Measurements from ENCODE around the gene PSMD13.

The PSMD13 gene

DNA sequence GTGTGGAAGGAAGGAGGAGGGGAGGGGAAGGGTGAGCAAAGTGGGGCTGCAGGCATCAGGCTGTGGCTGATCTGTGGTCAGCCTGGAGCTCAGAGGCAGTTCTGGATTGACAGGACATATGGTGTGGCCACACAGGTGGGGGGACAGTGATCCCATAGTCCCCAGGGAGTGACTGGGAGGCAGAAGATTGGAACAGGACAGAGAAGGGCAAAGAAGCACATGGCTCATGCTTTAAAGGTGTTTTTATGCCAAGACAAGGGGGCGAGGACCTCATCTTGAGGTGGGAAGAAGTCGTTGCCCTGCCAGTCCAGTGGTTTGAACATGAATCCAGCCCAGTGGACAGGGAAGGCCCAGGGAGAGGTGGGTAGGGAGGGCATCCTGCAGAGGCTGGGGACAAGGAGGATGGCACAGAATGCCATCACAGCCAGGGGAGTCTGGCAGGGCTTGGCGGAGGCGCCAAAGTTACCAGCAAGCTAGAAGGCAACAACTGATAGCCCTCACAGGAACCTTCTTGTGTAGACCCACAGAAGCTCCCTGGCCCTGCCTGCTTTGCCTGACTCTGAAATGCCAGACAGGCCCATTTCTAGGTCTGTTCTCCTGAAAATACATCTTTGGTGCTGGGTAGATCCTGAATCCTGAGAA, 32.7 kb upstream of the PSMD13 start:
- no peak overlapping the region for H2AFZ ChIP-seq (ENCODE audit: low read depth, low read length, severe bottlenecking)
- no peaks in the 10 kb centered on the region for H3K36me3 ChIP-seq (ENCODE audit: low read length)
- peaks cover 15% of the 10 kb centered on the region for H3K79me2 ChIP-seq (ENCODE audit: insufficient read depth, low read length)
- H3K27ac ChIP-seq (ENCODE audit: low read depth, low read length): no peak overlapping the region
- H3F3A ChIP-seq (ENCODE audit: insufficient read depth): peaks cover 9% of the 10 kb centered on the region
- no peaks in the 10 kb centered on the region for H3K9me3 ChIP-seq (ENCODE audit: insufficient read depth, low read length)
- H4K20me1 ChIP-seq (ENCODE audit: low read depth, low read length): no peaks in the 10 kb centered on the region
- no peak for TF ChIP-seq EZH2phosphoT487 (conservative IDR thresholded peaks at IDR 0.05; ENCODE audit: low read length)
- H3K9ac ChIP-seq (ENCODE audit: low read length): no peak overlapping the region
- no peak overlapping the region for H3K4me2 ChIP-seq (ENCODE audit: low read depth, low read length, poor library complexity, severe bottlenecking)
- no peaks in the 10 kb centered on the region for H3K9me2 ChIP-seq (replicated peaks; ENCODE audit: insufficient read depth, low read length)
- no peaks in the 10 kb centered on the region for H3K27me3 ChIP-seq (ENCODE audit: low read length)
- H3K4me3 ChIP-seq (ENCODE audit: insufficient read depth, low read length, poor library complexity, severe bottlenecking): no peak overlapping the region

DNA sequence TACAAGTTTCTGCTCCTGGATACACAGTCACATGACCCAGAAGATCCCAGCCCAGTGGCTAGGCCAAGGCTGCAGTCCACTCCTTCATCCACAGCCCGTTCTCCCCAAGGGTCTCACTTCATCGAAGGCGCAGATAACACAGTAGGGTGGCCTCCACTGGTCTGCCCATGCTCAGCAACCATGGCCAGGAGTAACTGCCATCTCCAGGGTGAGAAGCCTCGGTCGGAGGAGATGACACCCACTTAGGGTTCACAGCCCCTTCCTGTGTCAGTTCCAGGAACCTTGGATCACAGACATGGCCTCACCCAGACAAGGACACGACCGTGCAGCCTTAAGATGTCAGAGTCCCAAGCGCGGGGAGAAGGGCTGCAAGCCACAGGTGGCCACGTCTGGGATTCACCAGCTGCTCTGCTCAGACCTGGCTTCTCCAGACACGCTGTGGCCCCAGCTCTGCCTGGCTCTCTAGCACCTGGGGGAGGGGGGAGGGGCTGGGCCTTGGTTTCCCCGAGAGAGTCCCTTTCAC, 32.1 kb upstream of the PSMD13 start:
- Histone ChIP-seq H3K36me3 (ENCODE audit: low read length) (no peaks in the 10 kb centered on the region), H3K4me3 (ENCODE audit: insufficient read depth, low read length, poor library complexity, severe bottlenecking) (no peak overlapping the region), H2AFZ (ENCODE audit: low read depth, low read length, severe bottlenecking) (no peak overlapping the region), H3K79me2 (ENCODE audit: insufficient read depth, low read length) (peaks cover 20% of the 10 kb centered on the region), H3K27me3 (ENCODE audit: low read length) (no peaks in the 10 kb centered on the region), H3K9ac (ENCODE audit: low read length) (no peak overlapping the region), H4K20me1 (ENCODE audit: low read depth, low read length) (no peaks in the 10 kb centered on the region), H3K27ac (ENCODE audit: low read depth, low read length) (no peak overlapping the region), H3K9me2 (replicated peaks; ENCODE audit: insufficient read depth, low read length) (no peaks in the 10 kb centered on the region), H3K4me2 (ENCODE audit: low read depth, low read length, poor library complexity, severe bottlenecking) (no peak overlapping the region), H3F3A (ENCODE audit: insufficient read depth) (peaks cover 9% of the 10 kb centered on the region), H3K9me3 (ENCODE audit: insufficient read depth, low read length) (no peaks in the 10 kb centered on the region)
- TF ChIP-seq EZH2phosphoT487 (conservative IDR thresholded peaks at IDR 0.05; ENCODE audit: low read length): no peak
- TF ChIP-seq, protein P1, sequence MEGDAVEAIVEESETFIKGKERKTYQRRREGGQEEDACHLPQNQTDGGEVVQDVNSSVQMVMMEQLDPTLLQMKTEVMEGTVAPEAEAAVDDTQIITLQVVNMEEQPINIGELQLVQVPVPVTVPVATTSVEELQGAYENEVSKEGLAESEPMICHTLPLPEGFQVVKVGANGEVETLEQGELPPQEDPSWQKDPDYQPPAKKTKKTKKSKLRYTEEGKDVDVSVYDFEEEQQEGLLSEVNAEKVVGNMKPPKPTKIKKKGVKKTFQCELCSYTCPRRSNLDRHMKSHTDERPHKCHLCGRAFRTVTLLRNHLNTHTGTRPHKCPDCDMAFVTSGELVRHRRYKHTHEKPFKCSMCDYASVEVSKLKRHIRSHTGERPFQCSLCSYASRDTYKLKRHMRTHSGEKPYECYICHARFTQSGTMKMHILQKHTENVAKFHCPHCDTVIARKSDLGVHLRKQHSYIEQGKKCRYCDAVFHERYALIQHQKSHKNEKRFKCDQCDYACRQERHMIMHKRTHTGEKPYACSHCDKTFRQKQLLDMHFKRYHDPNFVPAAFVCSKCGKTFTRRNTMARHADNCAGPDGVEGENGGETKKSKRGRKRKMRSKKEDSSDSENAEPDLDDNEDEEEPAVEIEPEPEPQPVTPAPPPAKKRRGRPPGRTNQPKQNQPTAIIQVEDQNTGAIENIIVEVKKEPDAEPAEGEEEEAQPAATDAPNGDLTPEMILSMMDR (IDR thresholded peaks at IDR 0.05; ENCODE audit: insufficient read depth, low read length, poor library complexity, severe bottlenecking): no peak

DNA sequence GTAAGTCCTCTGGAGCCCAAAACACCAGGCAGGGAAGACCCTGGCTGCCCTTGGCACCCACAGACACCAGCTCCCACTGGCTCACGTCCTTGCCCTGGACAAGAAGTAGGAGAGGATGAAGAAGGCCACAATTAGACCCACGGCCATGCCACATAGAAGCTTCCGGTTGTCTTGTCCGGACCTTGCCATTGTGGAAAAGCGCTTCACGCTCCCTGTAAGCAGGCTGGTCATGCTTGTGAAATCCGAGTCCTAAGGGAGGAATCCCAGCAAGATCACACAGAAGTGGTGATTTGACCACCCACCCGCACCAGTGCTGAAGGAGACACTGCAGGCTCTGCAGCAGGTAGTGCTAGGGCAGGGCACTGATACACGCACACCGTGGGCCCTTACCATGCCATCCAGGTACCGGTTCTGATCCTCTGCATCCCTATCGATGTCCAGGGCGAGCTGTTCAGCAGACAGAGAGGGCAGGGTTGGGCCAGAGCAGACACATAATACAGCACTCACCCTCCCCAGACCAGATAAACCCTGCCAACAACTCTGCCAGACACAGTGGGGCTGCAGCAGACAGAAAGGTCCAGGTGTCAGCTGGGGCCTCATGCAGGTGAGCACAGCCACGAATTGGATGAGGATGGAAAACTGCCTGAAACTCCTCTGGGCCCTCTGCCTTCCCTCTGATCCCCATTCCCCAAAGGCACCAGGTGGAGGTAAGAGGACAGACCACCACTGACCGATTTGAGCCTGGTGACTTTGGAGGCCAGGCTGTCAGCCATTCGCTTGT, 31.4 kb upstream of the PSMD13 start:
- Histone ChIP-seq H3K9me2 (replicated peaks; ENCODE audit: insufficient read depth, low read length) (no peaks in the 10 kb centered on the region), H3K36me3 (ENCODE audit: low read length) (no peaks in the 10 kb centered on the region), H4K20me1 (ENCODE audit: low read depth, low read length) (no peaks in the 10 kb centered on the region; the same call in 1 of the 2 replicates), H3K27ac (ENCODE audit: low read depth, low read length) (no peak overlapping the region), H3K9ac (ENCODE audit: low read length) (0 out of 2 replicates have a peak overlapping the region, but pooled peaks have one; percentile 80), H3K27me3 (ENCODE audit: low read length) (no peaks in the 10 kb centered on the region), H3K4me2 (ENCODE audit: low read depth, low read length, poor library complexity, severe bottlenecking) (peak overlapping the region; percentile 75), H3K79me2 (ENCODE audit: insufficient read depth, low read length) (peaks cover 28% of the 10 kb centered on the region), H3K9me3 (ENCODE audit: insufficient read depth, low read length) (no peaks in the 10 kb centered on the region), H3F3A (ENCODE audit: insufficient read depth) (peaks cover 9% of the 10 kb centered on the region), H2AFZ (ENCODE audit: low read depth, low read length, severe bottlenecking) (no peak overlapping the region), H3K4me3 (ENCODE audit: insufficient read depth, low read length, poor library complexity, severe bottlenecking) (no peak overlapping the region)
- TF ChIP-seq, protein P1 (IDR thresholded peaks at IDR 0.05; ENCODE audit: insufficient read depth, low read length, poor library complexity, severe bottlenecking): no peak
- no peak for TF ChIP-seq EZH2phosphoT487 (conservative IDR thresholded peaks at IDR 0.05; ENCODE audit: low read length)
